ENCODE measurements around the gene ABCC3. TPM values are rescaled to one million over a fixed set of nuclear protein-coding genes. Genes with fewer than 3 reads are reported as not detected.

The ABCC3 gene
- total and polyA plus RNA-seq, 9 of the 15 experiments (the other 6 are each of a cell fraction or from before 2014, with no cell fraction given): 0.03 to 1.6 (median 0.42) TPM; not detected in 5

- peak in 2 of 3 experiments; percentile 52 to 91; a peak in 2 of 6 replicates for TF ChIP-seq ZBTB11 (CRISPR knock-in tag; IDR thresholded peaks at IDR 0.05)
- TF ChIP-seq SMAD4 (CRISPR knock-in tag; conservative IDR thresholded peaks at IDR 0.05): peak; percentile 69; the same call in 1 of the 2 replicates
- no peak for TF ChIP-seq ZNF407 (IDR thresholded peaks at IDR 0.05; ENCODE audit: low read depth)
- no peak for TF ChIP-seq MEIS2 (IDR thresholded peaks at IDR 0.05; ENCODE audit: partially characterized antibody)
- peak; percentile 39; the same call in 1 of the 2 replicates for TF ChIP-seq ZBTB1 (CRISPR knock-in tag; IDR thresholded peaks at IDR 0.05; ENCODE audit: borderline replicate concordance, low read depth)
- TF ChIP-seq HBP1 (CRISPR knock-in tag; IDR thresholded peaks at IDR 0.05): 0 out of 2 replicates have a peak, but pooled peaks have one; percentile 13
- TF ChIP-seq ZFPM2 (CRISPR knock-in tag; IDR thresholded peaks at IDR 0.05): no peak
- TF ChIP-seq HMGXB4 (CRISPR knock-in tag; IDR thresholded peaks at IDR 0.05): peak; percentile 81
- 0 out of 2 replicates have a peak, but pooled peaks have one; percentile 5 for TF ChIP-seq CBFA2T3 (IDR thresholded peaks at IDR 0.05)
Measured at GRCh38 chr17:50719144-50719923, 84.7 kb downstream of the ABCC3 start, which contains the start of gene LUC7L3 (continued).
